H9 (cell line): ENCODE results near the gene C1orf21. TPM values are rescaled to one million over a fixed set of nuclear protein-coding genes. Genes with fewer than 3 reads are reported as not detected.
A peak's percentile ranks its signal among the peaks of the same experiment; 100 is the strongest.

Experiments used
- DNase-seq: peaks from one replicate; pipeline ENCODE4 v3.0.0-alpha.2; 2017
- H2AFZ ChIP-seq: one replicate; pipeline ENCODE4 v1.6.1; 2013; ENCODE audit warnings: mild to moderate bottlenecking, low read length, control low read depth, moderate library complexity
- H2AK5ac ChIP-seq: 2 replicates; pipeline ENCODE4 v1.6.1; 2013; ENCODE audit warnings: low read length, control low read depth, mixed read lengths; ENCODE audit not compliant: insufficient read length
- H2BK120ac ChIP-seq: one replicate; pipeline ENCODE4 v1.6.1; 2013; ENCODE audit warnings: low read depth, mild to moderate bottlenecking, low read length, control low read depth, inconsistent platforms; ENCODE audit not compliant: poor library complexity, severe bottlenecking
- H2BK12ac ChIP-seq: 2 replicates; pipeline ENCODE4 v1.6.1; 2013; ENCODE audit warnings: low read length, control low read depth, mixed read lengths, low read depth; ENCODE audit not compliant: insufficient read length
- H2BK15ac ChIP-seq: 2 replicates; pipeline ENCODE4 v1.6.1; 2013; ENCODE audit warnings: low read depth, low read length, control low read depth
- H2BK20ac ChIP-seq: one replicate; pipeline ENCODE4 v1.6.1; 2013; ENCODE audit warnings: low read depth, mild to moderate bottlenecking, low read length, control low read depth, inconsistent platforms; ENCODE audit not compliant: poor library complexity, severe bottlenecking
- H2BK5ac ChIP-seq: 2 replicates; pipeline ENCODE4 v1.6.1; 2013; ENCODE audit warnings: low read length, control low read depth, mixed read lengths; ENCODE audit not compliant: insufficient read length
- H3K14ac ChIP-seq: 2 replicates; pipeline ENCODE4 v1.6.1; 2013; ENCODE audit warnings: low read length, control low read depth; ENCODE audit not compliant: insufficient read depth
- H3K18ac ChIP-seq: 2 replicates; pipeline ENCODE4 v1.6.1; 2013; ENCODE audit warnings: low read depth, mild to moderate bottlenecking, mixed read lengths, low read length, control low read depth; ENCODE audit not compliant: insufficient read length
- H3K23ac ChIP-seq: 2 replicates; pipeline ENCODE4 v1.6.1; 2013; ENCODE audit warnings: low read length, control low read depth, mixed read lengths, low read depth; ENCODE audit not compliant: insufficient read length
- H3K23me2 ChIP-seq: 2 replicates; pipeline ENCODE4 v1.6.1; 2013; ENCODE audit warnings: low read depth, mild to moderate bottlenecking, mixed read lengths, low read length, control low read depth; ENCODE audit not compliant: insufficient read length, poor library complexity, severe bottlenecking
- H3K27ac ChIP-seq: 2 replicates; pipeline ENCODE4 v1.5.1; 2013; ENCODE audit warnings: low read length, control low read depth, mixed read lengths, low read depth; ENCODE audit not compliant: insufficient read length
- H3K27me3 ChIP-seq: 2 replicates; pipeline ENCODE4 v1.6.1; 2013; ENCODE audit warnings: low read length, control low read depth, inconsistent platforms; ENCODE audit not compliant: insufficient read depth
- H3K4ac ChIP-seq: 2 replicates; pipeline ENCODE4 v1.6.1; 2013; ENCODE audit warnings: low read depth, mild to moderate bottlenecking, control low read depth, inconsistent platforms, low read length, moderate library complexity
- H3K4me1 ChIP-seq: 2 replicates; pipeline ENCODE4 v1.6.1; 2013; ENCODE audit warnings: low read length, control low read depth, inconsistent platforms; ENCODE audit not compliant: insufficient read depth
- H3K4me2 ChIP-seq: 2 replicates; pipeline ENCODE4 v1.6.1; 2013; ENCODE audit warnings: low read length, control low read depth, mixed read lengths; ENCODE audit not compliant: insufficient read length, insufficient read depth
- H3K56ac ChIP-seq: 2 replicates; pipeline ENCODE4 v1.6.1; 2013; ENCODE audit warnings: low read depth, mild to moderate bottlenecking, mixed read lengths, low read length, control low read depth; ENCODE audit not compliant: insufficient read length
- H3K79me1 ChIP-seq: 2 replicates; pipeline ENCODE4 v1.6.1; 2013; ENCODE audit warnings: low read depth, mild to moderate bottlenecking, moderate library complexity, low read length, control low read depth, inconsistent platforms; ENCODE audit not compliant: insufficient read depth, poor library complexity, severe bottlenecking
- H3K79me2 ChIP-seq: 2 replicates; pipeline ENCODE4 v1.6.1; 2013; ENCODE audit warnings: low read length, control low read depth, inconsistent platforms; ENCODE audit not compliant: insufficient read depth
- H3K9ac ChIP-seq: 2 replicates; pipeline ENCODE4 v1.6.1; 2013; ENCODE audit warnings: low read length, control low read depth, mixed read lengths; ENCODE audit not compliant: insufficient read length; ENCODE audit errors: extremely low read depth
- H3K9me3 ChIP-seq: one replicate; pipeline ENCODE4 v1.6.1; 2013; ENCODE audit warnings: low read depth, low read length, inconsistent platforms; ENCODE audit not compliant: control insufficient read depth
- H3T11ph ChIP-seq: one replicate; pipeline ENCODE4 v1.6.1; 2013; ENCODE audit warnings: mild to moderate bottlenecking, low read length, control low read depth, inconsistent platforms
- H4K20me1 ChIP-seq: one replicate; pipeline ENCODE4 v1.6.1; 2013; ENCODE audit not compliant: control insufficient read depth, insufficient read length, insufficient read depth
- H4K5ac ChIP-seq: 2 replicates; pipeline ENCODE4 v1.6.1; 2013; ENCODE audit warnings: low read depth, mild to moderate bottlenecking, mixed read lengths, low read length, control low read depth; ENCODE audit not compliant: insufficient read length
- H4K8ac ChIP-seq: replicated peaks from 2 replicates; pipeline ENCODE4 v1.6.1; 2013; ENCODE audit warnings: low read length, control low read depth, mixed read lengths, low read depth; ENCODE audit not compliant: insufficient read length
- H4K91ac ChIP-seq: 2 replicates; pipeline ENCODE4 v1.6.1; 2013; ENCODE audit warnings: low read depth, mild to moderate bottlenecking, moderate library complexity, mixed read lengths, low read length, control low read depth; ENCODE audit not compliant: insufficient read length
- H3K27ac Mint-ChIP-seq, 3 experiments: 2 replicates in 2 of 3; 3 replicates in 1 of 3; pipeline ENCODE4 v1.8.0; 2020 to 2021; ENCODE audit warnings: mixed read lengths in 3 of 3, mild to moderate bottlenecking in 1 of 3, moderate library complexity in 1 of 3
- H3K27me3 Mint-ChIP-seq: 2 replicates; pipeline ENCODE4 v1.8.0; 2021; ENCODE audit warnings: low read depth, mild to moderate bottlenecking, moderate library complexity, mixed read lengths
- H3K36me3 Mint-ChIP-seq, 3 experiments: 2 replicates in 2 of 3; 3 replicates in 1 of 3; pipeline ENCODE4 v1.8.0; 2020 to 2021; ENCODE audit warnings: low read depth in 3 of 3, mixed read lengths in 3 of 3; ENCODE audit not compliant: insufficient read depth in 1 of 3
- H3K4me1 Mint-ChIP-seq, 2 experiments: 2 replicates each; pipeline ENCODE4 v1.8.0; 2020; ENCODE audit warnings: mixed read lengths in 2 of 2
- H3K4me3 Mint-ChIP-seq, 2 experiments: 2 replicates in 1 of 2; 3 replicates in 1 of 2; pipeline ENCODE4 v1.8.0; 2020 to 2021; ENCODE audit warnings: mild to moderate bottlenecking in 2 of 2, mixed read lengths in 2 of 2, moderate library complexity in 1 of 2
- H3K9me3 Mint-ChIP-seq, 2 experiments: 2 replicates in 1 of 2; 3 replicates in 1 of 2; pipeline ENCODE4 v1.8.0; 2020; ENCODE audit warnings: mild to moderate bottlenecking in 2 of 2, mixed read lengths in 2 of 2, moderate library complexity in 1 of 2
- CTCF ChIP-seq: fragments of 200-600 bp; sonication (generic); conservative IDR thresholded peaks from 3 replicates; pipeline ENCODE4 v1.8.0; 2021; ENCODE audit warnings: antibody characterized with exemption, mild to moderate bottlenecking
- WGBS: extraction: QIAGEN DNeasy Blood & Tissue Kit; methylation state at CpG from one replicate; pipeline ENCODE4 v1.1.7; 2013; ENCODE audit warnings: missing lambda C conversion rate, low lambda C conversion rate, mixed read lengths; ENCODE audit not compliant: insufficient read length; ENCODE audit errors: extremely low coverage; 5-methylcytosine and 5-hydroxymethylcytosine counted together
- total RNA-seq: library from RNA; stranded (reverse); gene quantifications from 2 replicates; pipeline ENCODE4 v1.2.1, GENCODE V29; 2021

Gene C1orf21
- total RNA-seq, 1 experiment from 2014 or later: 36.0 TPM

- no peak for TF ChIP-seq CTCF
- Histone ChIP-seq H4K8ac (no peak overlapping the region), H3K27me3 (no peaks in the 10 kb centered on the region), H4K20me1 (no peaks in the 10 kb centered on the region), H3K4me2 (no peak overlapping the region), H2AFZ (no peak overlapping the region), H3K23me2 (no peaks in the 10 kb centered on the region), H3K4ac (no peak overlapping the region), H2BK12ac (no peak overlapping the region), H2BK20ac (no peak overlapping the region), H3K23ac (no peak overlapping the region), H3K14ac (no peak overlapping the region), H3K27ac (no peak overlapping the region), H3K9me3 (no peaks in the 10 kb centered on the region), H2BK120ac (no peak overlapping the region), H4K91ac (no peak overlapping the region), H3K79me2 (no peaks in the 10 kb centered on the region), H3K9ac (no peak overlapping the region), H3K56ac (no peak overlapping the region), H3K4me1 (no peaks in the 10 kb centered on the region), H2AK5ac (no peak overlapping the region), H3T11ph (no peak overlapping the region), H3K79me1 (no peaks in the 10 kb centered on the region), H4K5ac (no peak overlapping the region), H3K18ac (no peak overlapping the region), H2BK15ac (no peak overlapping the region), H2BK5ac (no peak overlapping the region)
- Mint-ChIP-seq H3K9me3 (no peaks in the 10 kb centered on the region), H3K27ac (peak overlapping the region in 2 of 3 experiments; percentile 48 to 62; a peak in 2 of 7 replicates), H3K4me1 (peaks cover 3 to 7% of the 10 kb centered on the region in 2 experiments; a peak in 3 of 4 replicates), H3K4me3 (no peak overlapping the region), H3K27me3 (no peaks in the 10 kb centered on the region), H3K36me3 (peaks cover 1 to 26% (median 3%) of the 10 kb centered on the region in 3 experiments; a peak in 6 of 7 replicates)
- WGBS: no CpG with 5 or more reads among the region's 2 CpGs
- DNase-seq: no peak
Measured at GRCh38 chr1:184567637-184568036, 180.8 kb downstream of the C1orf21 start.
